ENCODE measurements around the gene NENF.
"Not testable (repeated sequence)": the region's sequence is repeated elsewhere in the genome, so short reads cannot be mapped to it uniquely, and the experiment has no call there.

Gene NENF

DNA sequence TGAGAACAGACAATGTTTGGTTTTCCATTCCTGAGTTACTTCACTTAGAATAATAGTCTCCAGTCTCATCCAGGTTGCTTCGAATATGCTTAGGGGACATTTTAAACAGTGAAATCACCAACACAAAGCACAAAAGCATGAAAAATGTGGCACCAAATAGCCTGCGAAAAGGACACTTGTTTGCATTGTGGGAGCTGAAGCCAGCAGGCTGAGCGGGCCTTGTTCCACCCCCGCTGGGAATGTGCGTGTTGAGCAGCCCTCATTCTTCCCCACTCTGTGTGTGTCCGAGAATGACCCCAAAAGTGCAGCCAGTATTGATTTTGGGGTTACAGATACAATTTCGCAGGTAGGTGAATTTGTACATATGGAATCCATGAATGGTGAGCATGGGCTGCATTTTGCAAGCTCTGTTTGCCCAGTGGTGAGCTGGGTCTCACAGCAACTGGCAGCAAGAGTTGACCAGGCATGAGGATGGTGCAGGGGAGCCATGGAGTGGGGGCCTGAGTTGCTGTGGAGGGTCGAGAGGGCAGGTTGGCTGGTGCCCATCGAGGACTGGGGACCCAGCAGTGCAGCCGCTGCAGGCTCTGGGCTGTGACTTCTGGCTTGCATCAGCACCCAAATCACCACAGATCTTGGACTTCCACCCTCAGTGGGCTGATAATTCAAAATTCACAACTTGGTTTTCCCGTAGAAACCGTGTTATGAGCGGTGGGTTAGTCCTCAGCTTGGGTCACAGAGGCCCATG lies 29.4 kb downstream of the NENF start:
- DNase-seq, result no peak

DNA sequence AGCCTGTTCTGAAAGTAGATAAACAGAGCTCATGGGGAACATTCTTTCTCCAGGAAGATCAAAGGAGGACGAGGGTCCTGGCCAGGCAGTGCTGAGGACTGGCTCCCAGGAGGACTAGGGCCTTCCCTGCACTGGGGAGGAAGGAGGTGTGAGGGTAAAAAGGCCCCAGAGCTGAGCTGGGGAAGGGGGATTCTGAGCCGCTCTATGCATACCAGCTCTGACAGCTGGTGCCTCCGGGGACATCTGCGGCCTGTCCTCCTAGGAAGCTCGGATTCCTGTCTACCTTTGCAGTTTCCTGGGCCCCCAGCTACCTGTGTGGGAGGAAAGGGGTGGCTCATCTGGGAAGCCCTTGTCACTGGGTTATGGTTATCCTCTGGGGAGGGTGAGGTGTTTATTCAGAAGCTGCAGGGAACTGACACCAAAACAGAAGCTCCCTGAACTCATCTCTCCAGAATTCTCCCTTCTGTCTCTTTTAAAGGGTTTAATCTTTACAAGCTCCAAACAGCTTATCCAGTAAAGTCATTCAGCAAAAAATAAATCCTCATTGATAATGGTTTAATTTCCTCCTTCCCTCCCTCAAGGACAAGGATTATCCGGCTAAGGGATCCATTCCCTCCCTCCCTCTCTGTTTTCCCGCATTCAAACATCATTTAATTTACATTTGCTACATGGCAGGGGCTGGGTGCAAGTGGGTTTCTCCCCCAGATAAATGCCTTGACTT lies 31.0 kb downstream of the NENF start:
- DNase-seq, result no peak

DNA sequence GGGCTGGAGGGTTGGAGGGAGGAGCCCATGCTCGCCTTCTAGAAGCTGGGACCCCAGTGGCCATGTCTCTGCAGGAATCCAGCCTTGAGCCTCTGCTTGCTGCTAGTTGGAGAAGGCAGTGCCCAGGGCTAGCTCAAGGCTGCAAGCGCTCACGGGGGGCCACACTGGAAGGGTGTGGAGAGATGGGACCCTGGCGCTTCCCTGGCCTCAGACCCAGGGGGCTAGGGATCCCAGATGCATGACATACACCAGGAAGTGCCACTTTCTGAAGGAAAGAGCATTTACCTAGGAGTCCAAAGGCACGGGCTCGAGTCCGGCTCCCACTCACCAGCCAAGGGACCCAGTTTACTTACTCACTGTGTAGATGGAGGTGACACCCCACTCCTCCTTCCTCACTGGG lies 32.6 kb downstream of the NENF start:
- DNase-seq, result no peak

DNA sequence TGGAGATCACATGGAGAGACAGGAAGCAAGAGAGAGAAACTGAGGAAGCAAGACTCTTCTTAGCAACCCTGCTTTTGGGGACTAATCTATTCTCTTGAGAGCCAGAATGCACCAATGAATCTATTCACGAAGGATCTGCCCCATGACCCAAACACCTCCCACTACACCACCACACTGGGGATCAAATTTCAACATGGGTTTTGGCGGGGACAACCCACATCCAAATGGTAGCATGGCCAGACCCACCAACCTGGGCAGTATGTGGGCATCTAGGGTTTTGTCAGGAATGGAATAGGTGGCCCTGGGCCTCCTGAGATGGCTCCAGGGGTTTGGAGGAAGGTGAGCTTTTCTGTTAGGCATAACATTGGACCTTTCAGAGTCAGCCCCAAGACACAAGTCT lies 33.7 kb downstream of the NENF start:
- DNase-seq, result no peak

DNA sequence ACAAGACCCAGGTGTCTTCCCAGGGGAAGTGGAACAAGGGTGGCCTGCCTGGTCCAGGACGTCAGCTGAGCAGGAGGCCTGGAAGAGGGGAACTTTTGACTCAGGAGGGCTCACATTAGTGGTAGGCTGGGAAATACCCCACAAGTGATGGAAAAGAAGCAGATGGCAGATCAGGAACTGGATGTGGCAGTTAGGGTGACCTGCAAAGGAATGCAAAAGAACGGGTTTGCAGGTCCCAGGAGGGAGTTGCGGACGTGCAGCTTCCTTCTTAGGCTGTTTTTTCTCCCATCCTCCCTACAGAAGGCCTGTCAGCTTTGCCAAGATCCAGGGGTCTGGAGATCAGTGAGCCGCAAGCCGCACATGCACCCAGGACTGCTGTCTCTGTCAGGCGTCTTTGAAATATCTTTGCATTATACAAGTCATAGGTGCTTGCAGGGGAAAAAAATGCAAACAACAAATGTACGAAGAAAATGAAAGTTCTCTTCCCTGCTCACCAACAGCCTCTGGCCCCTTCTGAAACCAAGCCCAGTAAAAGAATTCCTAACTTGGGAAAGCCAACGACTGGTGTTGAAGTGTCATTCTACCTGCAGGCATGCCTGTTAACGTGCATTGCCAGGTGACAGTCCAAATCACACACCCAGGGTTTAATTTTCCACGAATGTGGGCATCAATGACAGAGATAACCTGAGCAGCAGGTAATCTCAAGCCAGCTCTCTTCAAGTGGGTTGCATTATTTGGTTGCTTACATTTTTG lies 34.4 kb downstream of the NENF start:
- no peak for DNase-seq

DNA sequence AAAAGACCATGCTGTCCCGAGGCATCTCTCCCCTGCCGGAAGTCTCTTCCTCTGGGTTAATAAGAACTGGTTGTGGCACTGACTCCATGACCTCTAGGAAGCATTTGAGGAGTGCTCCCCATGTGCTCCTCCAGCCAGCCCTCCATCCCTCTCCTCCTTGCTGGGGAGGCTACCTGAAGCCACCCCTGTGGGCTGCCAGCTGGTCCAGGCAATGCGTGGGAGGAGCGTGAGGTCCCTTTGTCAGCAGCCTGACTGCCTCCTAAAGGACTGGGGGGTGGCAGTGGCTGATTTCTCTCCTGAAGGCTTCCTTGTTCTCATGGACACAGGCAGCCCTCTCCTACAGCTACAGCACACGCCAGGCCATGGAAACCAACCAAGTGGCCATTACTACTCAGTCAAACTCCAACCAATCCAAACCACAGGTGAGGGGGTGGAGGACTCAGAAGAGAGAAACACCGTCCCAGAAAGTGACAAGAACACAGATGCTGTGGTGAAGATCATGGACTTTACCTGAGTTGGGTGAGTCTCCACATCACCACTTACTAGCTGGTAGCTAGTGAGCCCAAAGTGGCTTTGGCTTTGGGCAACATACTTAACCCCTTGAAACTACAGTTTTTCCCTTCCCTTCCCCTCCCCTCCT lies 35.2 kb downstream of the NENF start:
- DNase-seq, result no peak

DNA sequence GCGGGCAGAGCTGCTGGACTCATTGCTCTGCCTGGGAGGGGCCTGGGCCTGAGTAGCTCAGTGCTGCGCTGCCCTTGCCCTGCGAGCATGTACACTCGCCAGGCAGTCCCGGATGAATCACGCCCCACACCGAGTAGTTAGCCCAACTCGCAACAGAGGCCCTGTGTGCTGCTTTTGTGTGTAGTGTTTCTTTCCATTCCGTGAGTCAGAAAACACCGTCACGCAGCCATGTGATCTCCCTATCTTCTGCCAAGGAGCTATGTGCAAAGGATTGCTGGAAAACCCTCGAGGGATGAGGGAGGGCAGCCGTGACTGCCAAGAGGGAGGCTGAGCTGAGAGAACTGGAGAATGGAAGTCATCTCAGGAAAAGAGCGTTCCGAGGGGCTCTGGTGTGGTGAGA lies 37.3 kb downstream of the NENF start:
- no peak for DNase-seq

DNA sequence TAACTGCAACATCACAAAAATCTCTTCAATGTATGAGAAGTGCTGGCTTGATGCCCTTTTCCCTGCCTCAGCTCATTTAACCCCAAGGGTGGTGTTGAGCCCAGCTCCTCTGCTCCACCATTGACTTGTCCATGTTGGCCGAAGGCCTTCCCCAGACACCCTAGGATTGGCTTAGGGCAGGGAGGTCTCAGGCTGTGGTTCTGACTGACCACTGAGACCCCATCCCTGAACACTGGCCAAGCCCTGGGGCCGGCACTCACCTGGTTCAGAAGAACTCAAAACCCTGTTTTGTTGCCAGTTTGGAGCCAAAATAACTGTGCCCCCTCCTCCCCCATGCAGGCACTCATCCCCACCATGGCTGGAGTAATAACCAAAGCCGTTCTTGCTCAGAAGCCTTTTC lies 38.6 kb downstream of the NENF start:
- DNase-seq, result no peak

DNA sequence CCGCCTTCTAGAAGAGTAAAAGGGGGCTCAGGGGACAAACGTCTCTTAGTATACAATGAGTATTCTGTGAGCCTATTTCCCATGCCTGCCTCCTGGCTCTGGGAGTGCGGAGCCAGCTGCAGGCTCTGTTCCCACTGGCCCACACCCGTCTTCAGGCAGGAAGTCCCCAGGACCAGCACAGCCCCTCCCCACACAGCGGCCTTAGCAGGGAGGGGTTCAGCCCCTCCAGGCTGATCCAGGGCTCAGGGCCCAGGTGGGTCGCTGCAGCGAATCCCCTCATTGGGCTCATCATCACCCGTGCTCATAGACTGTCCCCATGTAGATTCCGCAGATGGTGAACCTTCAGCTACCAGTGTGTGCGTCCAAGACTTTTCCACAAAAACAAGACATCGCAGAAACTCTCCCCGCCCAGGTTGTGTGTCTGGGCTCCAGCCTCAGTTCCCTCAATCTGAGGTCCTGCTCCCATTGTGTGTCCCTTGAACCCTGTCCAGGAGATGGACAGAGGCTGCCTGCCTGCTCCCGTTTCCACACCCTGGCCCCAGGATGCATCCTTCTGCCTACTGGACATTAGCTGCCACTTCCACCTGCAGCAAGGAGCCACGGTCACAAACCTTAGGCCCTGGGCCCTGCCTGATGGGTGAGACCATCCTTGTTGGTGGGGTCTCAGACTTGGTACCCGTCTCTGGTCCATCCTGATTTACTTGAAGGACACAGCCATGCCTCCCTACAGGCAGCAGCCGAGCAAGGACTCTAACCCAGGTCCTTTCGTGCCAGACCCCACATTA lies 39.4 kb downstream of the NENF start:
- DNase-seq, result no peak

DNA sequence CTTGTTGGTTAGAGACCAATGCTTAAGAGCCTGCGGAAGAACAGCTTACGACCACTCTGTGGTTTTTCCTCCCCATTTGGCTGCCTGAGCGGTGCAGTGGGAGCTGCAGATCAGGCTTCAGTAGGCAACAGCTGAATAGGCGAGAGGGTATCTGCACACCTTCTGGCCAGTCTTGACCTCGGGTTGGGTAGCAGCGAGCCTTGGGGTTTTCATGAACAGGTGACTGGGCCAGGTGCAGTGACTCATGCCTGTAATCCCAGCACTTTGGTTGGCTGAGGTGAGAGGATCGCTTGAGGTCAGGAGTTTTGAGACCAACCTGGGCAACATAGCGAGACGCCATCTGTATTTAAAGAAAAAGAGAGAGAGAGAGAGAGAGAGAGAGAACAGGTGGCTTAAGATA lies 41.0 kb downstream of the NENF start:
- DNase-seq, result no peak

DNA sequence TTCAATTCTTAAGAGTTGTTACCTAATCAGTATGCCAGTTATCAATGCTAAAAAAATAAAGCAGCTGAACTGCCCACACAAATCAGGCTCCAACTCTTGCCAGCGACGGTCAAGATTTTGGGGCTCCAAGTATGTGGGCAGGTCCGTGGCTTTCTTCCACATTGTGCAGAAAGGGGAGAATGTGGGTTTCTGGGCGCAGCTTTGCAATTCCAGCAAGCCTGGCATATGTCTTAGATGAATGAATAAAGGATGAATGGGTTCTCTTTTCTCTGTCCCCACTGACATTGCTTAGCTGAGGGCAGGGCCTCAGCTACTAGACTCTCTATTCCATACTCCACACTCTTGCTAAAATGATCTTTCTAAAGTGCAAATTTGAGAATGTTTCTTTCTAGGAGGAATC lies 42.4 kb downstream of the NENF start:
- DNase-seq, result no peak

DNA sequence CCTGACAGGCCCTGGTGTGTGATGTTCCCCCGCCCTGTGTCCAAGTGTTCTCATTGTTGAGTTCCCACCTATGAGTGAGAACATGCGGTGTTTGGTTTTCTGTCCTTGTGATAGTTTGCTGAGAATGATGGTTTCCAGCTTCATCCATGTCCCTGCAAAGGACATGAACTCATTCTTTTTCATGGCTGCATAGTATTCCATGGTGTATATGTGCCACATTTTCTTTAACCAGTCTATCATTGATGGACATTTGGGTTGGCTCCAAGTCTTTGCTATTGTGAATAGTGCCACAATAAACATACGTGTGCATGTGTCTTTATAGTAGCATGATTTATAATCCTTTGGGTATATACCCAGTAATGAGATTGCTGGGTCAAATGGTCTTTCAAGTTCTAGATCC lies 43.1 kb downstream of the NENF start:
- not testable (repeated sequence) for DNase-seq

DNA sequence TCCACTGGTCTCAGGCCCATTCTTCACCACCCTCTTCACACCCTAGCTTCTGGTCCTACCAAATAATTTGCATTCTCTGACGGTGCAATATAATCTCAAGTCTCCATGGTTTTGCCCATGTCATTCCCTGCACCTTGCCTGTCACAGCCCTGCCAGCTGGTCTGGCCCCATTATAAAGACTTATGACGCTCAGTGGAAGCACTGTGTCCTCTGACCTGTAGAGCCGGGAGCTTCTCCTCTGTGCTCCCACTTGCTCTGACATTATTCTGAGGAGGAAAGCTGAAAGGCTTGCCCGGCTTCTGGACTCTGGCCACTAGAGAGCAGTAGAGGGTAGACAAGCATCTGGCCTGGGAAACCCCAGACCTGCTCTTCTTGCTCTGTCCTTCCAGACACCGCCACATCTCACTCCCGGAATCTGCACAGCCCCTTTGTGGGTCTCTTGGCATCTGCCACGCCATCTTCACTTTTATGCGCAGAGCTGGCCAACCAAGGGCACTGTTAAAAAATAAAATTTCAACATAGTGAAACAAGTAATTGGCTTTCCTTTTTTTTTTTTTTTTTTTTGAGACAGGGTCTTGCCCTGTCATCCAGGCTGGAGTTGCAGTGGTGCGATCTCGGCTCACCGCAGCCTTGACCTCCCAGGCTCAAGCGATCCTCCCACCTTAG lies 44.4 kb downstream of the NENF start:
- peak; percentile 86 for DNase-seq

DNA sequence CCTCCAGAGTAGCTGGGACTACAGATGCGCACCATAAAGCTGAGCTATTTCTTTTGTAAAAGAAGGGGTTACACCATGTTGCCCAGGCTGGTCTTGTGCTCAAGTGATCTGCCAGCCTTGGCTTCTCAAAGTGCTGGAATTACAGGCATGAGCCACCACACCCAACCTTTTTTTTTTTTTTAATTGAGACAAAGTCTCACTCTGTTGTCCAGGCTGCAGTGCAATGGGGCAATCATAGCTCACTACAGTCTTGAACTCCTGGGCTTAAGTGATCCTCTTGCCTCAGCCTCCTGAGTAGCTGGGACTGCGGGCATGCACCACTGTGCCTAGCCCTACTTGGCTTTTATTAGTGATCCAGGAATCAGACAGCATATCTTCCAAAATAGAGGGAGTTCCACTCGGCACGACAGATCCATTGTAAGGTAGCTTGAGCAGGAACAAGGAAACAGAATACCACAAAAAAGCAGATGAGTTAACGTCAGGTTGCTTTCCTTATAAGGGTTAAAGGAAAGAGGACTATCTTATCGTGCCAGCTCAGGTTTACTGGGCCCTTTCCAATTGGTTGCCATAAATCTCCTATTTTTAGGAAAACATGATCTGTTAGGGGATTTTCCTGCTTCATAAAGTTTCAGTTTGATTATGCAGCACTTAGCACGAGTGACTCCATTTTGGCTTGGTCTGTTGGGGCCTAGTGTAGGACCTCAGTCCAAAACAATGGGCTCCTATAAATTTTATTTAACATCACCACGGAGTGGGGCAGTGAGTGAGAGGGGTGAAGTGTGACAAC lies 45.2 kb downstream of the NENF start:
- DNase-seq, result no peak

DNA sequence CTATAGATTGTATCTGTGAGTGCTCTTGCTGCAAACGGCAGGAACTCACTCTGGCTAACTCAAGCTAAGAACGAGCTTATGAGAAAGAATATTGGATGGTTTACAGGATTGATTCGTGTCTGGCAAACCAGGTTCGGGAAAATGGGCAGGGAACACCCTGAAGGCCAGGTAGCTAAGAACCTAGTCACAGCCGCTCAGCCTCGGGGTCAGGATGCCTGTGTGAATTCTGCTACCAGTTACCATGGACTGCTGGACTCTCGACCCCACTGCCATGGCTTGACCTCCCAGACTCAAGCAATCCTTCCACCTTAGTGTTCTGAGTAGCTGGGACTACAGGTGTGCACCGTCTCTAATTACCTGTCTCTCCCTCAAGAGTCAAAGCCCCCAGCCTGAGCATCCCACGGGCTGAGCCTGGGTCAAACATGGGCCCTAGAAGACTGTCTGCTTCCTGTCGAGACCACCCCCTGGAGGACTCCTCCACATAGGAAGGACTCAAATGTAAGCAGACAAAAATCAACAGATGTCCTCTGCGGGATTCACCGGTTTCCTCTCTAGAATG lies 45.8 kb downstream of the NENF start:
- DNase-seq, result no peak

DNA sequence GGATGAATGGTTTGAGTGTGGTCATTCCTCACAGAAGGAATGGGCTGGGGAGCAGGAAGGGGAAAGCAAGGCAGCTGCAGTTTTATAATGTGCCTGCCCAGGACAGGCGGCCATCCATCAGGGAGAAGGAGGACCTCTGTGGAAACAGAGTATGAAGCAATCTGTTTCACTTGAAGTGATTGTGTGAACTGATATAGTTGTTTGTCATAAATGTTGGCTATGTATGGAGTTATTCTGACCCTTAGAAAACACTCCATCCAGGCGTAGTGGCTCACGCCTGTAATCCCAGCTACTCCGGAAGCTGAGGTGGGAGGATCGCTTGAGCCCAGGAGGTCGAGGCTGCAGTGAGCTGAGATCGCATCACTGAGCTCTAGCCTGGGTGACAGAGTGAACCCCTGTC lies 46.5 kb downstream of the NENF start:
- DNase-seq, result no peak

DNA sequence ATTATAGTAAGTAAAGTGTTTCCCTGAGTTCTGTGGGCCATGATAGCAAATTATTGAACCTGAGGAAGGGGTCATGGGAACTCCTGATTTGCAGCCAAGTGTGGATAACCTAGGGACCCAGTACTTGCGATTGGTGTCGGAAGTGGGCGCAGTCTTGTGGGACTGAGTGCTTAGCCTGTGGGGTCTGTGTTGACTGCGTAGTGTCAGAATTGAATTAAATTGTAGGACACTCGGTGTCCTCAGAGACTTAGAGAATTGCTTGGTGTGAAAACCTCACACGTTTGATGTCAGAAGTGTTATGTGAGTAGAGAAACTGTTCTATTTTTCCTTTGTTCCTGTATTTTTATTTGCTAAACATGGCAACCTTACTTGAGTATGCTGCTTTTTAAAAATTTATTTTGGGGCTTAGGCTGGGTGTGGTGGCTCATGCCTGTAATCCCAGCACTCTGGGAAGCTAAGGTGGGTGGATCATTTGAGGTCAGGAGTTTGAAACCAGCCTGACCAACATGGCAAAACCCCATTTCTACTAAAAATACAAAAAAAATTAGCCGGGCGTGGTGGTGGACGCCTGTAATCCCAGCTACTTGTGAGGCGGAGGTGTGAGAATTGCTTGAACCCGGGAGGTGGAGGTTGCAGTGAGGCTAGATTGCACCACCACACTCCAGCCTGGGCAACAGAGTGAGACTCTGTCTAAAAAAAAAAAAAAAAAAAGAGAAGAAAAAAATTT lies 48.2 kb downstream of the NENF start:
- DNase-seq, result not testable (repeated sequence)

DNA sequence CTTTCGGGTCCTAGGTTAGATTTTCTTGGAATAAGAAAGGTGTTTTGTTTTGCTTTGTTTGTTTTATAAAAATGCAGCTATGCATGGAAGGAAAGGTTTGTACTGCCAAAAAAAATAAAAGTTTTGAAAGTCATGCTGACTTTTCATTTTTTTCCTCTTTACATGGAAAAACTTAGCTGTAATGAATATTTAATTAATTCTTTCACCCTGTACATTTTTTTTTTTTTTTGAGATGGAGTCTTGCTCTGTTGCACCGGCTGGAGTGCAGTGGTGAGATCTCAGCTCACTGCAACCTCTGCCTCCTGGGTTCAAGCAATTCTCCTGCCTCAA lies 48.7 kb downstream of the NENF start:
- DNase-seq, result no peak

DNA sequence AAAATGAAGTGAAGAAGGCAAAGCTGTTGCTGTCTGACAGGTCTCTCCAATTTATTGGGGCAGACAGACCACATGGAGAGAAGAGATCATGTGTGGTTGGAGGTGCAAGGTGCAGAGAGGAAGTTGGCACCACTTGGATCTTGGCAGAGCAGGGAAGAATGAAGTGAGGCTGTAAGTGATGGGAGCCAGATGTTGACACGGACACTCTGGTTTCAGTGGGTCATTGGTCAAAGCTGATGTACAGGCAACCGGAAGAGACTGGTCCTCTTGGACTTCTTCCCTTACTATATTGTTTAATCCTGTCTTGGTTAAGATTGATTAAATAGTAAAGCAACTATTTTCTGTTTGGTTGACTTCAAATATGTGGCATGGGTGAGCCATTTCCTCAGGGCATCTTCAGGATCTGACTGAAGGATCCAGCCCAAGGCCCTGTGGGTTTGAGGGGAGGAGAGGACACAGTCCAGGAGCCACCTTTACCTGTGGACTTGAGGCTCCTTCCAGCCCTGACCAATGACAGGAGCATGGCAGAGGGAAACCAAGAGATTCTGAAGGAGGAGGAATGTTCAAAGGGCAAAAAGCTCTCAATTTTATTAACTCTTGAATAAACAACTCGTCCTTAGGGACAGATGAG lies 49.4 kb downstream of the NENF start:
- no peak for DNase-seq
